NCI-H1417 treated with DMSO at 0.1 percent for 48 hours (cell line): ENCODE measurements around the gene DCBLD1.
"Not testable (repeated sequence)": the region's sequence is repeated elsewhere in the genome, so short reads cannot be mapped to it uniquely, and the experiment has no call there.

Experiments used
- DNase-seq: peaks from one replicate; lab custom pipeline; 2025; lab: John Stamatoyannopoulos, UW

The DCBLD1 gene

GRCh38 chr6:117501722-117502121 is 19.2 kb downstream of the DCBLD1 start:
- DNase-seq: no peak

GRCh38 chr6:117502580-117502979 is 20.1 kb downstream of the DCBLD1 start:
- no peak for DNase-seq

DNA sequence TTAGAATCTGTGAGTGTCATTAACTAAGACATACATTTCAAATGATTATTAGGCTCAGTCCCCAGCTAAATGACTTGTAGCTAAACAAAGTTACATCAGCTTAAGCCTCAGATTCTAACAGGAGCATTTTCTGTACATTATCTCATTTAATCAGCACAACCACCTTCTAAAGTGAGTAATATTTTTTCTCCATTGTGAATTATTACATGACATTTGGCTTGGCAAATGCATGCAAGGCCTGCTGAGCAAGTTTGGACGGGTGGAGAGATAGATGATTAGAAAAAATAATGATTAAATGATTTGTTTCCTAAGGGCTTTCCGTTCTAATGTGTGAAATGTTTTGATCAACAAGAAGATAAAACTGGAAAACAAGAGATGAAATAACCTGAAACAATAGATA is 20.7 kb downstream of the DCBLD1 start:
- DNase-seq: no peak

- DNase-seq: no peak
Observed at GRCh38 chr6:117504478-117505144, 22.1 kb downstream of the DCBLD1 start.

GRCh38 chr6:117505311-117505710 is 22.8 kb downstream of the DCBLD1 start:
- DNase-seq: no peak

DNA sequence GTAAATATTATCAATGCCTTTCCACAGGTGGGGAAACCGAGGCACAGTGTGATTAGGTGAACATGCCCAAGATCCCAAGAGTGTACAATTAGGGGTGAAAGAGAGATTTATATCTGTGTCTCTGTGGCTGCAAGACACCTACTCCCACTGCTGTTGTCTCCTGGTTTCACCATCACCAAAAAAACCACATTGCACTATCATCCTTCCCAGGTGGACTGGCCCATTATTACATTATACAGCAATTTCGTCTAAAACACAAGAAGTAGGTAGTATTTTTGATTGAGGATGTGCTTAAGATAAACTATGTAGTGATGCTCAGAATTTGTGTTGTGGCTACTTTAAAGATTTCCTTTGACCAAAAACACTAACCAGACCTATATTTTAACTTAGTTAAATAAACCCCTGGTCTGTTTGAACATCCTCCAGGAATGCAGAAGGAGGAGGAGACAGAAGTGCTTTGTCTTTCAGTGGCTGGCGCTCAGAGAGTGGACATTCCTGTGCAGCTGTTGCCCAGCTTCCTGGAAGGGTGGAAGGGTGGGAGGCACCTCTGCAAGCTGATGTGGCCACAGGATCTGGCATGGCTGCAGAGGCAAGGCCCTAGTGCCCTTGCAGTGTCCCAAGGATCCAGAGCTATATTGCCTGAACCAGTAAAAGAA is 23.8 kb downstream of the DCBLD1 start:
- DNase-seq: no peak

GRCh38 chr6:117506907-117507306 is 24.4 kb downstream of the DCBLD1 start:
- no peak for DNase-seq

- DNase-seq: no peak
Observed at GRCh38 chr6:117508450-117508971, 26.0 kb downstream of the DCBLD1 start.

- DNase-seq: no peak
Observed at GRCh38 chr6:117509021-117509420, 26.5 kb downstream of the DCBLD1 start.

GRCh38 chr6:117512056-117512828 is 29.8 kb downstream of the DCBLD1 start:
- DNase-seq: no peak

GRCh38 chr6:117512987-117513573 is 30.6 kb downstream of the DCBLD1 start:
- DNase-seq: no peak

- no peak for DNase-seq
Observed at GRCh38 chr6:117513778-117514365, 31.4 kb downstream of the DCBLD1 start.

DNA sequence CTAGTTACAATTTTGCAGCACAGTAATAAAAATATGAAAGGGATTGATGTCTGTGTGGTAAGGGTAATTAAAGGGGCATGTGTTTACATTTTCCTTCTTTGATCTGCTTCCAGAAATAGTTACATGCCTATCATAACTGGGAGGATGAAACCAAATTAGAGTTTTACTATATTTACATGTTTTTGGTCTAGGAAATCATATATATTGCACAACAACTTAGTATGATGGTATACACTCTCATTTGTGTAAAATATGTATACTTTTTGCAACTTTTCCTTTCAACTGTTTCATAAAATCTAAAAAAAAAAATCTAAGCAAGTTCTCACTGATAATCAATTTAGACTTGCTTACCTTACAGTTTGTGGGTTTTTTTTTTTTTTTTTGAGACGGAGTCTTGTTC is 32.2 kb downstream of the DCBLD1 start:
- DNase-seq: no peak

DNA sequence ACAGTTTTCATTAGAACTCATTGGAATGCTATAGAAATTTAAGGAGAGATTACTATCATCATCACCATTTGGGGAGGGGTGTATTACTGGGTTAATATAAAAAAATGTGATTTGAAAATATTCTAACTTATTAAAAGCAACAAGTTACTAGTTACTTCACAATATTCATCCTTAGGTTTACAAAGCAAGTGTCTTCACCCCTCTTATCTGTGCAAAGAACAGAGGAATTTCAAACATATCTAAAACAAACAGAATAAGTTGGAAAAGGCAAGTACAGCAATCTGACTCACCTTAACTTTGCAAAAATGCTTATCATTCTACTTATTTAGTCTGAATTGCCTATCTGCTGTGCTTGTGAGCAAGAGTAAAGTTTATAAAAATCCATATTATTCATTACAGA is 32.9 kb downstream of the DCBLD1 start:
- DNase-seq: no peak

- not testable (repeated sequence) for DNase-seq
Observed at GRCh38 chr6:117517995-117518394, 35.5 kb downstream of the DCBLD1 start.

DNA sequence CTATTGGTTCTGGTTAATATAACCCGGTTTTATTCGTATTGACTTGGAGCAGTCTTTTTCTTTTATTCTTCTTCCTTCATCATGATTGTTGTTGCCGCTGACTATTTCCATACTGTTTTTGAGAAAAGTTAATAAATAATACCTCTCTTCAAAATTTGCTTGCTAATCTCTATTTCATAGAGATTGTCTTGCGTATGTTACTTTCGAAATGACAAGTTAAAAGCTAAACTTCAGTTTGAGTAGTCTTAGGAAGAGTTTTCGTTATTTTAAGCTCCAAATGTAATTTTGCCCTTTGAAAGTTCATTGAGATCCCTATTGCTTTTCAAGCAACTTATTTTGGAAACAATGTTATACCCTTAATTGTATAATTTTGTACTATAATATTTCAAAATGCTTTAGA is 36.4 kb downstream of the DCBLD1 start:
- DNase-seq: no peak

DNA sequence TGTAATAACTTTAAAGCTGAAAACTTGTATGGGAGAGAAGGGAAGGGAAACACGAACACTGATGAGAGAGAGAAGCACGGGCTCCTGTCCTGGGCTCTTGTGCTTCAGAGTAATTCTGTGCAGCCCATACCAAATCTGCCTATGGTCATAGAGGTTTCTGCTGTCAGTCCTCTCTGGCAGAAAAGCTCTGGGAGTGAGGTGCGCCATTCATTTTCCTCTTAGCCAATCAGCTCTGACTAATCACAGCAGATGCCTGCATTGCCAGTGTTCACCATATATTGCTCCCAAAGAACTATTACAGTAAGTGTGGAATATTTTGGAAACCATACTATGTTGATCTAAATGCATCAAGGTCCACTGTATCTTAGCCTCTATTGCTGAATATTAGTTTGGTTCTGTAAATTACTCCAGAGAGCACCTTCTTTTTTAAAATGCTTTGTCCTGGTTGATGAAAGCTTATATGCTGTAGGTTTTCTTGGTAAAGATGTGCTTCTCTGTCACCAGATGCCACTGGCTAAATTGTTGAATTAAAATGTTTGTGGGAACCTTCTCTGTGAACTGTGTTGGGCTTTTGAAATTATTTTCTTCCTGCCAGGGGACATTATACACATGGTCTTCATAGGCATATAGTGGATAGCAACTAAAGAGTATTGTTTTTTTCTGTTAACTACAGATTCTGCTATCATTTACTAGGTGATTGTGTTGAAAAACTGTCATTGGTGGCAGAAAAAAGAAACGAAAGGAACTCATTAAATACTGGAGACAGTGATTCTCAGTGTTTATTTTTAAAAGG is 38.3 kb downstream of the DCBLD1 start:
- no peak for DNase-seq

DNA sequence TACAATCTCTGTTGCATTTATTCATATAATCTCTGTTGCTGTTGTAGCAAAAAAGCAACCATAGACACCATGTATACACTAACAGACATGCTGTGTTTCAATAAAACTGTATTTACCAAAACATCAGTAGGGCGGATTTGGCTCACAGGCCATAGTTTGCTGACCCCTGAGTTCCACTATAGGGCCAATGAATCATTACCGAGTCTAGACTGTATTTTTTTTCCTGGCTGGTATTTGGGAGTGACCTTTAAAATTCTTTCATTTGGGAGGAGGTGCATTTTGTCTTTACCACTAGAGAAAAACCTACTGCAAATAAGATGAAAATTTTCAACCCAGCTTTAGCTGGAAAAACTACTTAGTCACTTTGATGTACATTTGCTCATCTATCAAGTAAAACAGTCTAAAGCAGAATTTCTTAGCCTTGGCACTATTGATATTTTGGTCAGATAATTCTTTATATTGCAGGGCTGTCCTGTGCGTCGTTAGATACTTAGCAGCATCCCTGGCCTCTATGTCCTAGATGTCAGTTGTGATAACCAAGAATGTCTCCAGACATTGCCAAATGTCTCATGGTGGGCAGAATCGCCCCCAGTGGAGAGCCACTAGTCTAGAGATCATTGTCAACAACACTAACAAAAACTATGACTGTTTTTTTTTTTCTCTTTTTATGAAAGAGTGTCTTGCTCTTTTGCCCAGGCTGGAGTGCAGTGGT is 39.5 kb downstream of the DCBLD1 start:
- DNase-seq: no peak

GRCh38 chr6:117525607-117526006 is 43.1 kb downstream of the DCBLD1 start:
- no peak for DNase-seq

GRCh38 chr6:117530467-117531242 is 48.2 kb downstream of the DCBLD1 start:
- DNase-seq: no peak
